GM21723 (cell line): ENCODE results near the gene NAGLU.

Experiments used
- ATAC-seq: cut with Tn5 transposase; IDR thresholded peaks from one replicate; pipeline ENCODE4 v1.9.1; 2021; ENCODE audit warnings: mild to moderate bottlenecking, moderate library complexity; ENCODE audit not compliant: unreplicated experiment

The NAGLU gene

GRCh38 chr17:42586514-42587230 is 50.6 kb downstream of the NAGLU start:
- no peak for ATAC-seq

- no peak for ATAC-seq
These were observed 54.8 kb downstream of the NAGLU start for GRCh38 chr17:42590886-42591285.

- no peak for ATAC-seq
These were observed 55.4 kb downstream of the NAGLU start for GRCh38 chr17:42591411-42591810.
